Osteoblast (primary cell): Measurements from ENCODE around the gene CEBPE. TPM values are rescaled to one million over a fixed set of nuclear protein-coding genes. Genes with fewer than 3 reads are reported as not detected.
A peak's percentile ranks its signal among the peaks of the same experiment; 100 is the strongest.

ENCODE experiments used
- DNase-seq: peaks from one replicate; pipeline ENCODE4 v3.0.0; 2011; ENCODE audit warnings: low spot score, mixed read lengths; ENCODE audit not compliant: insufficient read length; ENCODE audit errors: missing footprints
- H2AFZ ChIP-seq: 2 replicates; pipeline ENCODE4 v1.6.0; 2011; ENCODE audit warnings: mild to moderate bottlenecking, low read length
- H3K27ac ChIP-seq: 2 replicates; pipeline ENCODE4 v1.5.1; 2011; ENCODE audit warnings: mild to moderate bottlenecking, low read depth, low read length, moderate library complexity
- H3K27me3 ChIP-seq: 2 replicates; pipeline ENCODE4 v1.6.0; 2012; ENCODE audit warnings: mild to moderate bottlenecking, control low read depth, inconsistent platforms, low read length, moderate library complexity; ENCODE audit not compliant: insufficient read depth
- H3K36me3 ChIP-seq: 2 replicates; pipeline ENCODE4 v1.5.1; 2011; ENCODE audit warnings: mild to moderate bottlenecking, low read length, control low read depth, moderate library complexity; ENCODE audit not compliant: insufficient read depth
- H3K4me1 ChIP-seq: 2 replicates; pipeline ENCODE4 v1.5.1; 2011; ENCODE audit warnings: mild to moderate bottlenecking, low read length, control low read depth, moderate library complexity; ENCODE audit not compliant: insufficient read depth
- H3K4me2 ChIP-seq: 2 replicates; pipeline ENCODE4 v1.6.0; 2011; ENCODE audit warnings: mild to moderate bottlenecking, low read length; ENCODE audit not compliant: insufficient read depth
- H3K4me3 ChIP-seq: fragments of 200-600 bp; sonication (generic); 3 replicates; pipeline ENCODE4 v1.5.1; 2012; ENCODE audit warnings: mild to moderate bottlenecking, low read length, inconsistent platforms; ENCODE audit not compliant: insufficient read depth
- H3K79me2 ChIP-seq: 2 replicates; pipeline ENCODE4 v1.6.0; 2012; ENCODE audit warnings: mild to moderate bottlenecking, low read length, control low read depth, inconsistent platforms; ENCODE audit not compliant: insufficient read depth
- H3K9me3 ChIP-seq: 2 replicates; pipeline ENCODE4 v1.5.1; 2011; ENCODE audit warnings: low read depth, low read length, control low read depth
- H4K20me1 ChIP-seq: 2 replicates; pipeline ENCODE4 v1.6.0; 2012; ENCODE audit warnings: mild to moderate bottlenecking, low read length, control low read depth; ENCODE audit not compliant: insufficient read depth
- CTCF ChIP-seq: IDR thresholded peaks from 2 replicates; pipeline ENCODE4 v1.5.1; 2011; ENCODE audit warnings: mild to moderate bottlenecking, low read depth, low read length, moderate library complexity; ENCODE audit errors: extremely low read depth
- total RNA-seq: library from RNA; depleted of rRNA; stranded (reverse); fragments of >200 nt; gene quantifications from 2 replicates; pipeline ENCODE4 v1.2.3, GENCODE V29; 2012

CEBPE gene
- total RNA-seq, 1 donor, result not detected

GRCh38 chr14:23105348-23105824, 13.7 kb downstream of the CEBPE start:
- no peaks in the 10 kb centered on the region for H3K36me3 ChIP-seq
- no peak overlapping the region for H2AFZ ChIP-seq
- no peaks in the 10 kb centered on the region for H4K20me1 ChIP-seq
- H3K27ac ChIP-seq, result no peak overlapping the region
- H3K4me1 ChIP-seq, result no peaks in the 10 kb centered on the region
- TF ChIP-seq CTCF, result no peak
- H3K27me3 ChIP-seq, result no peaks in the 10 kb centered on the region
- no peak for DNase-seq
- no peak overlapping the region for H3K4me3 ChIP-seq
- H3K9me3 ChIP-seq, result no peaks in the 10 kb centered on the region
- no peaks in the 10 kb centered on the region for H3K79me2 ChIP-seq
- no peak overlapping the region for H3K4me2 ChIP-seq

- DNase-seq, result no peak
- Histone ChIP-seq H3K27ac (no peak within 1 kb of the TSS), H3K27me3 (no peaks in the 10 kb centered on the region), H3K4me2 (no peak within 1 kb of the TSS), H4K20me1 (peaks cover 1% of the 10 kb centered on the region), H3K9me3 (no peaks in the 10 kb centered on the region), H3K79me2 (peaks cover under 1% of the 10 kb centered on the region), H3K4me1 (no peaks in the 10 kb centered on the region), H3K36me3 (peaks cover under 1% of the 10 kb centered on the region), H2AFZ (peak within 1 kb of the TSS; percentile 35), H3K4me3 (no peak within 1 kb of the TSS)
- no peak for TF ChIP-seq CTCF
Measured at GRCh38 chr14:23104591-23105347, 14.3 kb downstream of the CEBPE start, which contains the start of gene CIROP. Gene CIROP, minus strand, starts transcription at chr14:23104989. Its CDS starts 69 bp downstream, at chr14:23104920.

- H3K36me3 ChIP-seq, result peaks cover 7% of the 10 kb centered on the region
- no peak overlapping the region for H3K4me2 ChIP-seq
- H2AFZ ChIP-seq, result no peak overlapping the region
- no peaks in the 10 kb centered on the region for H3K27me3 ChIP-seq
- no peak for DNase-seq
- no peaks in the 10 kb centered on the region for H3K4me1 ChIP-seq
- no peak overlapping the region for H3K27ac ChIP-seq
- peaks cover 6% of the 10 kb centered on the region for H4K20me1 ChIP-seq
- no peaks in the 10 kb centered on the region for H3K9me3 ChIP-seq
- H3K79me2 ChIP-seq, result peaks cover 6% of the 10 kb centered on the region
- TF ChIP-seq CTCF, result no peak
- no peak overlapping the region for H3K4me3 ChIP-seq
Measured at GRCh38 chr14:23104070-23104590, 14.9 kb downstream of the CEBPE start.

GRCh38 chr14:23103581-23103980, 15.5 kb downstream of the CEBPE start:
- Histone ChIP-seq H3K79me2 (peaks cover 11% of the 10 kb centered on the region), H3K4me3 (no peak overlapping the region), H3K27ac (no peak overlapping the region), H2AFZ (no peak overlapping the region), H3K4me1 (no peaks in the 10 kb centered on the region), H3K27me3 (no peaks in the 10 kb centered on the region), H3K4me2 (no peak overlapping the region), H3K9me3 (no peaks in the 10 kb centered on the region), H3K36me3 (peaks cover 12% of the 10 kb centered on the region), H4K20me1 (peaks cover 12% of the 10 kb centered on the region)
- TF ChIP-seq CTCF, result no peak
- no peak for DNase-seq
